C4-2B (cell line): ENCODE measurements around the gene FADS2.

Experiments used
- H3K27ac ChIP-seq: fragments of 450-650 bp; 2 replicates; pipeline ENCODE4 v1.5.1; 2017
- CTCF ChIP-seq: fragments of 450-650 bp; conservative IDR thresholded peaks from 2 replicates; pipeline ENCODE4 v1.5.1; 2017; ENCODE audit warnings: mild to moderate bottlenecking
- ZFX ChIP-seq: fragments of 450-650 bp; IDR thresholded peaks from 2 replicates; pipeline ENCODE4 v1.6.1; 2017

FADS2 gene

GRCh38 chr11:61844909-61845565, 16.9 kb downstream of the FADS2 start:
- no peak for TF ChIP-seq CTCF
- TF ChIP-seq ZFX, result no peak
- no peak overlapping the region for H3K27ac ChIP-seq

GRCh38 chr11:61846362-61847020, 18.4 kb downstream of the FADS2 start:
- no peak overlapping the region for H3K27ac ChIP-seq
- TF ChIP-seq CTCF (no peak), ZFX (no peak)

GRCh38 chr11:61847914-61848581, 19.9 kb downstream of the FADS2 start:
- no peak overlapping the region for H3K27ac ChIP-seq
- no peak for TF ChIP-seq CTCF
- TF ChIP-seq ZFX, result no peak

- no peak overlapping the region for H3K27ac ChIP-seq
- TF ChIP-seq CTCF (no peak), ZFX (no peak)
Measured at GRCh38 chr11:61848631-61849030, 20.5 kb downstream of the FADS2 start.

- H3K27ac ChIP-seq, result no peak overlapping the region
Measured at GRCh38 chr11:61850687-61851086, 22.6 kb downstream of the FADS2 start.

GRCh38 chr11:61851113-61851899, 23.2 kb downstream of the FADS2 start:
- no peak for TF ChIP-seq CTCF
- no peak for TF ChIP-seq ZFX
- H3K27ac ChIP-seq, result no peak overlapping the region

More at GRCh38 chr11:61850687-61851086, 22.6 kb downstream of the FADS2 start:
- TF ChIP-seq CTCF (no peak), ZFX (no peak)
